Amygdala (tissue), 56 donors: ENCODE results near the gene COL18A1.
"Not testable (repeated sequence)": the region's sequence is repeated elsewhere in the genome, so short reads cannot be mapped to it uniquely, and the experiment has no call there.

ENCODE experiments used
- DNase-seq, 56 donors: peaks; one replicate each; lab custom pipeline; 2025; lab: John Stamatoyannopoulos, UW

The COL18A1 gene

DNA sequence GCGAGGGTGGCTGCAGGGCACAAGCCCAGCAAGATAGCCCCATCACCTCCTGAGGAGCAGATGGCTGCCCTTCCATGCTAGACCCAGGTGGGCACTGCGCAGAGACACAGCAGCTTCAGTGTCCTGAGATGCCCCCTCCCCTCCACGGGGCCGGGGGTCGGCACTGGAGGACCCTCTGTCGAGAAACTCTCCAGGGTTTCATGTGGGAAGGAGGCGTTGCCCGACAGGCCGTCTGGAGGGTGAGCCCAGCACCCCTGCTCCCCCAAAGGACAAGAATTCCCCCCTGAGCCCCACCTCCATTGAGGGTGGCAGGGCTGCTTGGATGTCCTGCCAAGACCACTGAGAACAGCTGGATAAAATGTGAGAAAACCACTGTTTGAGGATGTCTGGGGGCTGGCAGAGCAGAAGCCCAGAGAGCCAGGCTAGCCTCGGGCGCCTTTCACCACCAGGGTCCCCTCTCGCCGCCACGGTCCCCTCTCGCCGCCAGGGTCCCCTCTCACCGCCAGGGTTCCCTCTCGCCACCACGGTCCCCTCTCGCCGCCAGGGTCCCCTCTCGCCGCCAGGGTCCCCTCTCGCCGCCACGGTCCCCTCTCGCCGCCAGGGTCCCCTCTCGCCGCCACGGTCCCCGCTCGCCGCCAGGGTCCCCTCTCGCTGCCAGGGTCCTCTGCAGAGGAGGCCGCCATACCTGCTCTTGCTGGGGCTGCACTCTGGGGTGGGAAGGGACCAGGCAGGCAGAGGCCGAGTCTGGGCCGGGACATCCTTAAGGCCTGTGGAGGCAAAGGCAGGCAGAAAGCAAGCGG, 93.1 kb downstream of the COL18A1 start:
- no peak for DNase-seq

DNA sequence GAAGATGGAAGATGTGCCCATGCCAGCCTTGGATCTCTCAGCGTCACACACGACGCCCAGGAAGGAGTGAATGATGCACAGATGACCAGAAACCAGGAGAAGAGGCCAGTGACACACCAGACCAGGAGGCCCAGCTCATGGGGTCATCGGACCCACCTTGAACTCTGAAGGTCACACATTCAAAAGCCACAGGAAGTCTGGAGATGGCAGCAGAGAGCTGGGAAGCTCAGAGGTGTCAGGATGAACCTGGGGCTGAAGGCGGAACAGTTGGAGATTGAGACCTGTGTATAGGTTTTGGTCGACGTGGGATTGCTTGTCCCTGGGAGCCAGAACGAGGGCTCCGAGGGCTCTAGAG, 93.7 kb downstream of the COL18A1 start:
- DNase-seq, result no peak

DNA sequence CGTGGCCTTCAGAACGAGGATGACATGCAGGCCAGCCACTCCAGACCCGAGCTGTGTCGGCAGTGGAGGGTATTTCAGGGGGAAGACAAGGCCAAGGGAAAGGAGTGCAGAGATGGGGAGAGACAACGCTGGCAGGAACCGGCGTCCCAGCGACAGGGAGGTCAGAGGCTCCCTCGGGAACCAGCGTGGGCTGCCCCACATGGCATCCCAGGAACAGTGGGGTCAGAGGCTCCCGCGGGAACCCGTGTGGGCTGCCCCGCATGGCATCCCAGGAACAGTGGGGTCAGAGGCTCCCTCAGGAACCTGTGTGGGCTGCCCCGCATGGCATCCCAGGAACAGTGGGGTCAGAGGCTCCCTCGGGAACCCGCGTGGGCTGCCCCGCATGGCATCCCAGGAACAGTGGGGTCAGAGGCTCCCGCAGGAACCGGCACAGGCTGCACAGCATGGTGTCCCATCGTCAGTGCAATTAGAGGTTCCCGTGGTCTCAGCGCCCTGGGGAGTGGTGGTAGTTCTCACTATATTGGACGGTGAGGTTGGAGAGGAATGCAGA, 94.3 kb downstream of the COL18A1 start:
- DNase-seq, result no peak

DNA sequence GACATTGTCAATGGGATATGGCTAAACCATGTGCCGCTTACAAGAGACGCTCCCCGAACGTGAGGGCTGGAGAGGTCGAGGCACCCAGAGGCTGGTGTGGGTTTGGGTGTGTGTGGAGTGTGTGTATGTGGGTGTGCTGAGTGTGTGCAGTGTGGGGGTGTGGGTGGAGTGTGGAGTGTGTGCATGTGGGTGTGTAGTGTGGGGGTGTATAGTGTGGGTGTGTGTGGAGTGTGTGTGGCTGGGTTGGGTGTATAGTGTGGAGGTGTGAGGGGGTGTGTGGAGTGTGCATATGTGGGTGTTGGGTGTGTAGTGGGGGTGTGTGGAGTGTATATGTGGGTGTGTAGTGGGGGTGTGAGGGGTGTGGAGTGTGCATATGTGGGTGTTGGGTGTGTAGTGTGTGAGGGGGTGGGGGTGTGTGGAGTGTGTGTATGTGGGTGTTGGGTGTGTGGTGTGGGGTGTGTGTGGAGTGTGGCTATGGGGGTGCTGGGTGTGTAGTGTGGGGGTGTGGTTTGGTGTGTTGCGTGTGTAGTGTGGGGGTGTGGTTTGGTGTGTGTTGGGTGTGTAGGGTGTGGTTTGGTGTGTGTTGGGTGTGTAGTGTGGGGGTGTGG, 95.1 kb downstream of the COL18A1 start:
- DNase-seq, result no peak

DNA sequence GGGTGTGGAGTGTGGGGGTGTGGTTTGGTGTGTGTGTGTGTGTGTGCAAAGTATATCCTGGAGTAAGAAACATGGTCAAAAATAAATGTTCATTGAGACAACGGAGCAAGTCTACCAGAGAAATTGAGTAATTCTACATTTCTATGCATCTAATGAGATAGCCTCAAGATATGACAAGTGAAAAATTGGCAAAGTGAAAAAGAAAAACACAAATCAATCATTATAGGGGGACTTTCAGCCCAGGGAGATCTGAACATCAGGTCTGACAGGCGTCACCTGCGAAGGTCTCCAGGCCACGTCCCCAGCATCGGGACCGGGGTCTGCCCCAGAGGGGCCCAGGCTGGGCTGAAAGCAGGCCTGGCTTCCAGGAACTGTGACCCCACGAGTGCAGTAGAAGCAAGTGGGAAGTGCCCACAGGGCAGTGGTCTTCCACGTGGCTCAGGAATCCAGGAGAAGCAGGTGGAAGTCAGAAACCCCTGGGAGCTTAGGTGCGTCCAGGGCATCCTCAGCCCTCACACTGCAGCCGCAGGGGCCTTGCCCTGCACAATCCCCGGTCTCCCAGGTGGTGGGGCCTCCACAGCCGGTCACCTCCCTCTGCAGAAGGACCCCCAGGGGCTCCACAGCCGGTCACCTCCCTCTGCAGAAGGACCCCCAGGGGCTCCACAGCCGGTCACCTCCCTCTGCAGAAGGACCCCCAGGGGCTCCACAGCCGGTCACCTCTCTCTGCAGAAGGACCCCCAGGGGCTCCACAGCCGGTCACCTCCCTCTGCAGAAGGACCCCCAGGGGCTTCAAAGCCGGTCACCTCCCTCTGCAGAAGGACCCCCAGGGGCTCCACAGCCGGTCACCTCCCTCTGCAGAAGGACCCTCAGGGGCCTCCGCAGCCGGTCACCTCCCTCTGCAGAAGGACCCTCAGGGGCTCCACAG, 96.4 kb downstream of the COL18A1 start:
- not testable (repeated sequence) for DNase-seq

DNA sequence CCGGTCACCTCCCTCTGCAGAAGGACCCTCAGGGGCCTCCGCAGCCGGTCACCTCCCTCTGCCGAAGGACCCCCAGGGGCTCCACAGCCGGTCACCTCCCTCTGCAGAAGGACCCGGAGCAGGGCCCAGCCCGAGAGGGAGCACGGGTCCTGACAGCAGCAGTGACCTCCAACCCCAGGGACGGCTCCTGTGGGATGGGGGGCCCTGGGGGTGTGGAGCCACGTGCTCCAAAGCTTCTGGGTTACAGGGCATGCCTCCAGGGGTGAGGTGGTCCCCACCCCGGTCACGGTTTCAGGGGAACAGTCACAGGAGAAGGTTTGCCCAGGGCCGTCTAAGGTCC, 97.0 kb downstream of the COL18A1 start:
- no peak for DNase-seq

DNA sequence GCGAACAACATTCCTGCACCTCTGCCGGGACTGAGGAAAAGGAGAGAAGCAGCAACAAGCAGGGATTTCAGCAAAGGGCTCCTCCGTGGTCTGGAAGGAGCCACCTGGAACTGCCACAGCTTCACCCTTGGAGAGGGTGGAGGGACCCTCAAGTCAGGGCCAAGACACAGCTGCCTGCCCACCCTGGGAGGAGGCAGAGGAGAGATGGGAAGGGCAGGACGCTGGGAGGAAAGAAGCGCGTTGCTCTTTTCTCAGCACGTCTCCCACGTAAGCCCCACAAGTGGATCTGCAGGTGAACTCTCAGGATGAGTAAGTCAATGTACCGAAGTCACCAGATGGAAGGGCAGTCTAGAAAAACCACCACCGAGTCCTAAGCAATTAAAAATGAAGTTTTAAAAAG, 97.6 kb downstream of the COL18A1 start:
- no peak for DNase-seq

DNA sequence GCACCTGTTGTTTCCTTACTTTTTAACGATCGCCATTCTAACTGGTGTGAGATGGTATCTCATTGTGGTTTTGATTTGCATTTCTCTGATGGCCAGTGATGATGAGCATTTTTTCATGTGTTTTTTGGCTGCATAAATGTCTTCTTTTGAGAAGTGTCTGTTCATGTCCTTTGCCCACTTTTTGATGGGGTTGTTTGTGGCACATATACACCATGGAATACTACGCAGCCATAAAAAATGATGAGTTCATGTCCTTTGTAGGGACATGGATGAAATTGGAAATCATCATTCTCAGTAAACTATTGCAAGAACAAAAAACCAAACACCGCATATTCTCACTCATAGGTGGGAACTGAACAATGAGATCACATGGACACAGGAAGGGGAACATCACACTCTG, 98.3 kb downstream of the COL18A1 start:
- DNase-seq, result not testable (repeated sequence)

DNA sequence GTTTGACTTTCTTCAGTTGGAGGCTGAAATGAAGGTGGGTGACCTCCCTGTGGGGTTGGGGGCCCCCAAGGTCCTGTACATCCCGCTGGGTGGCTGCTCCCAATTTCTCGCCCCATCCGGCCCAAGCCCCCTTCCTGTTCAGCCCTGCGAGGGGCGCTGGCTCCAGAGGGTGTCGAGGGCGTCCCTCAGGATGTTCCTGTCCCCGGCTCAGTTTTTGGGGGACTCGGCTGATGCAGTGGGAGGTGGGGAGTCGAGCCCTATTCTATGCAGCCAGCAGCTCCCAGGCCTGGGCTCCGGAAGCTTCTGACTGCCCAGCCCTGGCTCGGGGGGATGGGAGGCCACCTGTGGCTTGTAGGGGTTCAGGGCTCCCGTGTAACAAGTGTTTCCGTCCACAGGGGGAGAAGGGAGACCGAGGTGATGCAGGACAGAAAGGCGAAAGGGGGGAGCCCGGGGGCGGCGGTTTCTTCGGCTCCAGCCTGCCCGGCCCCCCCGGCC, 99.1 kb downstream of the COL18A1 start:
- no peak for DNase-seq

DNA sequence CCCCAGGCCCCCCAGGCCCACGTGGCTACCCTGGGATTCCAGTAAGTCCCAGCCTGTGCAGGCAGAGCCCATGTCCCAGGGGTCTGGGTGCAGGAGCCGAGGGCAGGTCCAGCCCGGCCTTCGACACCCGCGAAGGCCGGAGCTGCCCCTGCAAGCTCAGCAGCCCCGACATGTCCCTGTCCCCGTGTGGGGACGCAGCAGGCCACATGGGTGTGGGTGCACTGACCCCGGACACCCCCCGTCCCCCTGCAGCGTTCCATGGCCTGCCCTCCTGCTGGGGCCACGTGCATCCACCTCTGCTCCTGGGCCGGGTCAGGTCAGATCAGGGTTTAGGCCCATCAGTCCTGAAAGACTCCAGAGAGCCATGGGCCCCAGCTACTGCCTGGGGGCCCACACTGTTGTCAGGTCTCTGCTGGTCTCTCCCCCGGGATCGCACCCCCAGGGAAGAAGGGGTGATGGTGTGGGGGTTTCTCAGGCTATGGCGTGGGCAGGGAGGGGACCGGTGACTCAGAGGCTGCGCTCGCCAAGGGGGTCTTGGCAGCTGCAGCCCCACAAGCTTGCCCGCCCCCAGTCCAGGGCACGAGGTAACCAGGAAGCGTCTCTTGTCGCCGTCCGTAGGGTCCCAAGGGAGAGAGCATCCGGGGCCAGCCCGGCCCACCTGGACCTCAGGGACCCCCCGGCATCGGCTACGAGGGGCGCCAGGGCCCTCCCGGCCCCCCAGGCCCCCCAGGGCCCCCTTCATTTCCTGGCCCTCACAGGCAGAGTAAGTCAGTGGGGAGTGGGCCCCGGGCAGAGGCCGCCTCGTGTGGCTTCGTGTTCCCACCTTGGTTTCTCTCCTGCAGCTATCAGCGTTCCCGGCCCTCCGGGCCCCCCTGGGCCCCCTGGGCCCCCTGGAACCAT, 99.8 kb downstream of the COL18A1 start:
- no peak for DNase-seq

DNA sequence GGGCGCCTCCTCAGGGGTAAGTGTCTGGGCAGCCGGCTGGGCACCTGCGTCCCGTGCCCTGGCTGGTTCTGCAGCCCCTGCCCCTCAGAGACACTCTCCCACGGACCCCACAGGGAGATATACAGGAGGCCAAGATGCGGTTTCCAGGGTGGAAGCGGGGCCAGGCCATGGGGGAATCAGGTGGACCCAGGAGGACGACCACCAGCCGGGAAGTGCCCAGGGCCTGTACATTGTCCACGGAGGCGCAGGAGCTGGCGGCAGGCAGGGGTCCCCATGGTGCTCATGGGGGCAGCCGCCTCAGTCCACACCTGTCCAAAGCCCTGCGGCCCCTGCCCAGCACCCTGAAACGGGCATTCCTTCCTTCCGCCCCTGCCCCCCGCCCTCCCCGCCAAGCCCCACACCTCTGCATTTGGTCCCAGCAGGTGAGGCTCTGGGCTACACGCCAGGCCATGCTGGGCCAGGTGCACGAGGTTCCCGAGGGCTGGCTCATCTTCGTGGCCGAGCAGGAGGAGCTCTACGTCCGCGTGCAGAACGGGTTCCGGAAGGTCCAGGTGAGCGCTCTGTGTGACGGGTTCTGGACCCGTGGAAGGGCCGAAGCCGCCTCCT, 100.6 kb downstream of the COL18A1 start:
- DNase-seq, result no peak

DNA sequence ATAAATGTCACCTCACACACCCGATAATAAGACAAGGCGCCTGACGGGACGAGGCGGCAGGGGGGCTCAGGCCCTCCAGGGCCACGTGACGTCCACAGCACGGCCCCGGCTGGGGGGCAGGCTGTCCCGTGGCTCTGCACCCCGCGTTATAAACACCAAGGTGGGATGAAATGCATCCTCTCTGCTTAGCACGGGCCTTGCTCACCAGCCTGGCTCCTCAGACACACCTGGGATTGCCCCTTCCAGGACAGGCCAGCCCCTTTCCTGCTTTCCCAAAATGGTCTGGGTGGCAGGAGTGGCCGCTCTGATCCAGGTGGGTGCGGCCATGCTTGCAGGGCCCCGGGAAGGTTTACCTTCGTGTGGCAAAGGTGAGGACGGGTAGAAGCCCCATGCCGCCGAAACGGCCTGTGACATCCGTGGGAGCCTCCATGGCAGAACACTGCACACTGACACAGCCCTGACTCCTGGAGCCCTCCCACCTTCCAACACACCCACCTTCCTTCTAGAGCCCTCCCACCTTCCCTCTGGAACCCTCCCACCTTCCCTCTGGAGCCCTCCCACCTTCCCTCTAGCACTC, 101.4 kb downstream of the COL18A1 start:
- no peak for DNase-seq

DNA sequence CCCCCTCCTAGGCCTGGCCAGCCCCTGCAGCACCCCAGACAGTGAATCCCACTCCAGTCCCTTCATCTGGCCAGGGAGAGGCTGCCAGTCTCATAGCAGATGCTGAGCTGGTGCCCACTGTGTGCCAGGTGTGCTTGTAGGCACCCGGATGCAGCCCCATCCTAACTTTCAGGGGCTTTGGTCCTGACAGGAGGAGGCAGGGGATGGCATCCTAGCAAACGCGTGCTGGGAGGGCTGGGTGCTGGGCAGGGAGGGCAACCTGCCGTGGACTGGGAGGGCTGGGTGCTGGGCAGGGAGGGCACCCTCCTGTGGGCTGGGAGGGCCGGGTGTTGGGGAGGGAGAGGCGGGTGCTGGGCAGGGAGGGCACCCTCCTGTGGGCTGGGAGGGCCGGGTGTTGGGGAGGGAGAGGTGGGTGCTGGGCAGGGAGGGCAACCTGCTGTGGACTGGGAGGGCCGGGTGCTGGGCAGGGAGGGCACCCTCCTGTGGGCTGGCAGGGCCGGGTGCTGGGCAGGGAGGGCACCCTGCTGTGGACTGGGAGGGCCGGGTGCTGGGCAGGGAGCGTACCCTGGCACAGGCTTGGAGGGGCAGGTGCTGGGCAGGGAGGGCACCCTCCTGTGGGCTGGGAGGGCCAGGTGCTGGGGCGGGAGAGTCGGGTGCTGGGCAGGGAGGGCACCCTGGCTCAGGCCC, 102.0 kb downstream of the COL18A1 start:
- no peak for DNase-seq

DNA sequence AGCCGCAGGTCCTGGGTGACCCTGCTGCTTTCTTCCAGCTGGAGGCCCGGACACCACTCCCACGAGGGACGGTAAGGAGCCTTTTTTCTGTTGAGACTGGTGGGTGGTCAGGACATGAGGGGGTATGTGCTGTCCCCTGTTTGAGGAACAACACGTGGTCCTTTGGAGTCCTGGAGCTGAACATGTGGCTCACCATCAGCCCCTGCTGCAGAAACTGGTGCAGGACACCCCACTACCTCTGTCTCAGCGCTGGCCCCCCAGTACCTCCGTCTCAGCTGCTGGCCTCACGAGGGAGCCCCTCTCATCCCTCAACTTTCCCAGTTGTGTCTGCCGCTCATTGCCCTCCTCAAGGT, 102.5 kb downstream of the COL18A1 start:
- no peak for DNase-seq

DNA sequence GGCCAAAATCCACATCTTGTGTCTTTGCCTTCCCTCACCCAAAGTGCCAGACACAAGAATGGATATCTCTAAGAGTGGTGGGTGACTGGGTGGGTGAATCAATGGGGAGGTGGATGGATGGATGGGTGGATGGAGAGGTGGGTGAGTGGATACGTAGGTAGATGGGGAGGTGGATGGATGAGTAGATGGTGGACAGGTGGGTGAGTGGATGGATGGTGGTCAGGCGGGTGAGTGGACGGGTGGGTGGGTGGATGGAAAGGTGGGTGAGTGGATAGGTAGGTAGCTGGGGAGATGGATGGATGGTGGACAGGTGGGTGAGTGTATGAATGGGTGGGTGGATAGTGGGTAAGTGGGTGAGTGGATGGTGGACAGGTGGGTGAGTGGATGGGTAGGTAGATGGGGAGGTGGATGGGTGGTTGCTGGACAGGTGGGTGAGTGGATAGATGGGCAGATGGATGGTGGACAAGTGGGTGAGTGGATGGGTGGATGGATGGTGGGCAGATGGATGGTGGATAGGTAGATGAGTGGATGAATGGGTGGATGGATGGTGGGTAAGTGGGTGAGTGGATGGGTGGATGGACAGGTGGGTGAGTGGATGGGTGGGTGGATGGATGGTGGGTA, 103.0 kb downstream of the COL18A1 start:
- DNase-seq, result no peak

DNA sequence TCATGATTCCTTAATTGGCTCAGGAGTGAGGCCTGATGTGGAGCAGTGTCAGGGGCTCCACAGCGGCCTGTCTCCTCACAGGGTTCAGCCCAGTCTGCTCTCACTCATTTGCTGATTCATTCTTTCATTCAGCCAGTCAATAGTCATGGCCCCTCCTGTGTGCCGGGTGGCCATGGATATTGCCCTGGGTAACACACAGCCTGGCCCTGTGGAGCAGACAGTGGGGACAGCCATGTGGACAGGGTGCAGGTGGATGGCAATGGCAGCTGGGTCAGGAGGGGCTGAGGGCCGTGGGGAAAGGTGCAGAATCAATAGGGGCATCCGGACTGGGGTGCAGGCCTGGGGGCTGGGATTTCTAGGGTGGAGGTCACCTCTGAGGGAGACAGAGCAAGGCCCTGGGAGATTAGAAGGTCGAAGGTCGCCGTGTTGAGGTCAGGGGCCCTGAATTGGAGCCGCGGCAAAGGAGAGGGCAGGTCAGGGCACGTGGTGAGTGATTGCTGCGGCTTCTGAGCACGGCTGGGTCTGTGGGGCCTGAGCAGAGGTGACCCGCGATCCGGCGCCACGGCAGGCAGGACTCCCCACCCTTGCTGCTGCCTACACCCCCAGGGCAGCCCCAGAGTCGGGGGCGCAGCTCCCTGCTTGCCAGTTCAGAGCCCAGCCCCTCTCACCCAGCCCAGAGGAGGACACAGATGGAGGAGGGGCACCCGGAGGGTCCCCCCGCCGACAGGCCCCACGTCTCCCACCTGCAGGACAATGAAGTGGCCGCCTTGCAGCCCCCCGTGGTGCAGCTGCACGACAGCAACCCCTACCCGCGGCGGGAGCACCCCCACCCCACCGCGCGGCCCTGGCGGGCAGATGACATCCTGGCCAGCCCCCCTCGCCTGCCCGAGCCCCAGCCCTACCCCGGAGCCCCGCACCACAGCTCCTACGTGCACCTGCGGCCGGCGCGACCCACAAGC, 103.9 kb downstream of the COL18A1 start:
- DNase-seq, result no peak
